K562 (cell line): ENCODE data around the gene SFI1. TPM values are rescaled to one million over a fixed set of nuclear protein-coding genes. Genes with fewer than 3 reads are reported as not detected.

Experiments used
- ARHGAP35 ChIP-seq: fragments of 450-650 bp; IDR thresholded peaks from 2 replicates; pipeline ENCODE4 v1.6.1; 2018; ENCODE audit not compliant: partially characterized antibody
- ARNT ChIP-seq, 2 experiments: fragments of 450-650 bp; IDR thresholded peaks; 2 replicates each; pipeline ENCODE4 v1.6.1; 2016; ENCODE audit warnings: mild to moderate bottlenecking in 1 of 2
- CBFA2T2 ChIP-seq: fragments of 450-650 bp; conservative IDR thresholded peaks from 2 replicates; pipeline ENCODE4 v1.6.1; 2017; ENCODE audit warnings: mild to moderate bottlenecking
- GMEB1 ChIP-seq: fragments of 250-450 bp; sonication (Bioruptor Pico); IDR thresholded peaks from 2 replicates; pipeline ENCODE4 v1.4.0; 2020; ENCODE audit warnings: mild to moderate bottlenecking
- GTF3C2 ChIP-seq: IDR thresholded peaks from 3 replicates; pipeline ENCODE4 v1.6.1; 2011; ENCODE audit warnings: borderline replicate concordance, mild to moderate bottlenecking, moderate library complexity; ENCODE audit not compliant: insufficient read length; ENCODE audit errors: extremely low read depth
- HDAC2 ChIP-seq: fragments of 450-650 bp; IDR thresholded peaks from 2 replicates; pipeline ENCODE4 v1.6.1; 2016; ENCODE audit warnings: mild to moderate bottlenecking
- ILK ChIP-seq: fragments of 450-650 bp; IDR thresholded peaks from 2 replicates; pipeline ENCODE4 v1.6.1; 2016; ENCODE audit warnings: missing genetic modification characterization, low read depth, mild to moderate bottlenecking, missing compliant biosample characterization, moderate library complexity, borderline replicate concordance
- JUNB ChIP-seq: fragments of 450-650 bp; formaldehyde crosslinking; conservative IDR thresholded peaks from 2 replicates; pipeline ENCODE4 v1.4.0; 2020; ENCODE audit warnings: mild to moderate bottlenecking
- KLF10 ChIP-seq: fragments of 250-450 bp; sonication (Bioruptor Pico); IDR thresholded peaks from 2 replicates; pipeline ENCODE4 v1.6.1; 2021; ENCODE audit warnings: matching md5 sums
- MTA3 ChIP-seq: fragments of 450-650 bp; formaldehyde crosslinking; IDR thresholded peaks from 2 replicates; pipeline ENCODE4 v1.6.1; 2017; ENCODE audit warnings: mild to moderate bottlenecking, borderline replicate concordance
- PATZ1 ChIP-seq: fragments of 250-450 bp; sonication (Bioruptor Pico); IDR thresholded peaks from 2 replicates; pipeline ENCODE4 v1.5.0; 2020; ENCODE audit warnings: mild to moderate bottlenecking, borderline replicate concordance
- RBM34 ChIP-seq: fragments of 200-400 bp; formaldehyde crosslinking; IDR thresholded peaks from 2 replicates; pipeline ENCODE4 v1.6.1; 2018; ENCODE audit warnings: low read length, borderline replicate concordance; ENCODE audit not compliant: insufficient read depth
- RBM39 ChIP-seq: fragments of 200-400 bp; formaldehyde crosslinking; optimal IDR thresholded peaks from 2 replicates; pipeline ENCODE3; 2018; ENCODE audit warnings: low read depth, low read length
- TFAM ChIP-seq: fragments of 250-450 bp; sonication (Bioruptor Pico); conservative IDR thresholded peaks from 2 replicates; pipeline ENCODE4 v1.5.0; 2021; ENCODE audit warnings: mild to moderate bottlenecking, moderate library complexity
- THRA ChIP-seq: fragments of 450-650 bp; IDR thresholded peaks from 2 replicates; pipeline ENCODE4 v1.6.1; 2017; ENCODE audit warnings: mild to moderate bottlenecking, moderate library complexity
- ZNF175 ChIP-seq: fragments of 200-800 bp; sonication (Bioruptor generic); IDR thresholded peaks from 2 replicates; pipeline ENCODE4 v1.6.1; 2016; ENCODE audit warnings: low read depth, mild to moderate bottlenecking, missing genetic modification characterization, missing compliant biosample characterization
- ZNF212 ChIP-seq: fragments of 450-650 bp; formaldehyde crosslinking; IDR thresholded peaks from 2 replicates; pipeline ENCODE4 v1.4.0; 2020; ENCODE audit warnings: mild to moderate bottlenecking
- ZNF280B ChIP-seq: fragments of 250-450 bp; sonication (Bioruptor Pico); IDR thresholded peaks from 2 replicates; pipeline ENCODE4 v1.5.1; 2021; ENCODE audit warnings: mild to moderate bottlenecking
- ZNF436 ChIP-seq: fragments of 250-450, 450-650 bp; sonication (Bioruptor Pico); formaldehyde crosslinking; IDR thresholded peaks from 2 replicates; pipeline ENCODE4 v1.7.0; 2020; ENCODE audit warnings: mild to moderate bottlenecking
- polyA plus RNA-seq, 8 experiments: library from polyadenylated mRNA; depleted of rRNA in 4 of 8; stranded (reverse) in 5 of 8; unstranded in 3 of 8; fragments of >200 nt; fragmentation: Nextera tagmentation in 2 of 8; fragmentation: Illumina TruSeq in 1 of 8; extraction: Ambion mirVana in 2 of 8; extraction: Trizol in 1 of 8; gene quantifications; 2 replicates each; pipeline versions ENCODE4 v1.2.1 to v1.2.3, GENCODE V29; 2011 to 2014; ENCODE audit warnings: inconsistent platforms in 1 of 8, missing spikeins in 1 of 8
- total RNA-seq, 7 experiments: library from RNA; depleted of rRNA in 6 of 7; stranded (reverse); fragments of >200 nt in 6 of 7; fragmentation: Illumina TruSeq in 2 of 7; extraction: Trizol in 2 of 7; gene quantifications; 2 replicates each; pipeline versions ENCODE4 v1.2.1 to v1.2.3, GENCODE V29; 2011 to 2021; ENCODE audit warnings: low replicate concordance in 1 of 7

The SFI1 gene
- total and polyA plus RNA-seq, 9 of the 15 experiments (the other 6 are each of a cell fraction or from before 2014, with no cell fraction given) = 3.0 to 25.6 (median 14.1) TPM

GRCh38 chr22:31585161-31585859 lies 89.0 kb downstream of the SFI1 start (continued):
- TF ChIP-seq TFAM = no peak
- TF ChIP-seq ARNT (IDR thresholded peaks at IDR 0.05) = no peak
- no peak for TF ChIP-seq RBM34
- no peak for TF ChIP-seq MTA3
- no peak for TF ChIP-seq ZNF436
- no peak for TF ChIP-seq GMEB1 (CRISPR knock-in tag)
- no peak for TF ChIP-seq ARHGAP35
- TF ChIP-seq KLF10 (CRISPR knock-in tag) = no peak
- TF ChIP-seq HDAC2 = no peak
- TF ChIP-seq PATZ1 (CRISPR knock-in tag) = no peak
- TF ChIP-seq RBM39 = no peak
- no peak for TF ChIP-seq ZNF280B (CRISPR knock-in tag)
- no peak for TF ChIP-seq THRA
- TF ChIP-seq ILK (tag) = no peak
- no peak for TF ChIP-seq ZNF175 (CRISPR knock-in tag)
- no peak for TF ChIP-seq GTF3C2
- TF ChIP-seq CBFA2T2 = peak; percentile 73
- no peak for TF ChIP-seq JUNB
- TF ChIP-seq ZNF212 (CRISPR knock-in tag) = no peak
